Activated CD8-positive, alpha-beta memory T cell treated with anti-CD3 and anti-CD28 coated beads for 48 hours (primary cell): ENCODE data around the gene BTBD1.

ENCODE experiments used
- DNase-seq, 3 experiments: peaks; one replicate each; pipeline ENCODE4 v3.0.0-alpha.2; 2020; ENCODE audit warnings: low read depth in 2 of 3, low spot score in 2 of 3

Gene BTBD1

GRCh38 chr15:82995076-82995475 is 72.0 kb downstream of the BTBD1 start:
- DNase-seq: no peak

GRCh38 chr15:82993144-82993543 is 73.9 kb downstream of the BTBD1 start:
- DNase-seq: no peak

GRCh38 chr15:82992436-82992998 is 74.5 kb downstream of the BTBD1 start:
- no peak for DNase-seq

- peak in 1 of 3 experiments; percentile 4 for DNase-seq
Observed at GRCh38 chr15:82986442-82986780, 80.6 kb downstream of the BTBD1 start.

GRCh38 chr15:82985688-82986441 is 81.2 kb downstream of the BTBD1 start, which contains the start of gene RAMAC:
RAMAC (plus strand) TSS chr15:82986210; CDS start chr15:82989019, 2,809 bp downstream.
- peak; percentile 65 to 75 (median 66) for DNase-seq

- DNase-seq: no peak
Observed at GRCh38 chr15:82980981-82981380, 86.1 kb downstream of the BTBD1 start.

GRCh38 chr15:82979726-82980125 is 87.3 kb downstream of the BTBD1 start:
- no peak for DNase-seq

- DNase-seq: no peak
Observed at GRCh38 chr15:82978438-82978837, 88.6 kb downstream of the BTBD1 start.

- DNase-seq: no peak
Observed at GRCh38 chr15:82977076-82977475, 90.0 kb downstream of the BTBD1 start.

GRCh38 chr15:82972990-82973389 is 94.1 kb downstream of the BTBD1 start:
- no peak for DNase-seq

- no peak for DNase-seq
Observed at GRCh38 chr15:82971218-82971984, 95.7 kb downstream of the BTBD1 start.

GRCh38 chr15:82970696-82971095 is 96.4 kb downstream of the BTBD1 start:
- no peak for DNase-seq

- no peak for DNase-seq
Observed at GRCh38 chr15:82970078-82970686, 96.9 kb downstream of the BTBD1 start.

GRCh38 chr15:82969353-82969752 is 97.7 kb downstream of the BTBD1 start:
- DNase-seq: no peak

- DNase-seq: no peak
Observed at GRCh38 chr15:82968066-82968465, 99.0 kb downstream of the BTBD1 start.

GRCh38 chr15:82966671-82967071 is 100.4 kb downstream of the BTBD1 start:
- no peak for DNase-seq
